HUES64 (cell line): ENCODE measurements around the gene ABI1.

Experiments used
- H3K27ac ChIP-seq: 2 replicates; pipeline ENCODE4 v1.7.0; 2013; ENCODE audit warnings: low read depth, low read length, inconsistent platforms
- H3K27me3 ChIP-seq: 2 replicates; pipeline ENCODE4 v1.6.1; 2013; ENCODE audit warnings: mild to moderate bottlenecking, low read length; ENCODE audit not compliant: insufficient read depth
- H3K36me3 ChIP-seq: 2 replicates; pipeline ENCODE4 v1.6.1; 2013; ENCODE audit warnings: mild to moderate bottlenecking, low read length; ENCODE audit not compliant: insufficient read depth
- H3K4me1 ChIP-seq: 2 replicates; pipeline ENCODE4 v1.6.1; 2013; ENCODE audit warnings: mild to moderate bottlenecking, low read length, moderate library complexity; ENCODE audit not compliant: insufficient read depth
- H3K4me3 ChIP-seq: 2 replicates; pipeline ENCODE4 v1.5.1; 2013; ENCODE audit warnings: mild to moderate bottlenecking, low read length, moderate library complexity
- H3K9ac ChIP-seq: 2 replicates; pipeline ENCODE4 v1.6.1; 2013; ENCODE audit warnings: mild to moderate bottlenecking, low read depth, low read length
- H3K9me3 ChIP-seq: 2 replicates; pipeline ENCODE4 v1.6.1; 2013; ENCODE audit warnings: low read depth, low read length; ENCODE audit not compliant: insufficient read depth
- WGBS: fragments of 150-250, 120-280 bp; methylation state at CpG from one replicate; pipeline ENCODE4 v1.1.7; 2013; ENCODE audit warnings: missing lambda C conversion rate; 5-methylcytosine and 5-hydroxymethylcytosine counted together

Gene ABI1

GRCh38 chr10:26781797-26782196, 79.0 kb downstream of the ABI1 start:
- peak overlapping the region; percentile 82 for H3K27ac ChIP-seq
- 91% methylated on average over 2 of the region's 2 CpGs for WGBS

GRCh38 chr10:26780793-26781601, 79.8 kb downstream of the ABI1 start:
- Histone ChIP-seq H3K9me3 (no peaks in the 10 kb centered on the region), H3K4me1 (peaks cover 34% of the 10 kb centered on the region), H3K36me3 (no peaks in the 10 kb centered on the region), H3K27ac (peak overlapping the region; percentile 82), H3K9ac (peak overlapping the region; percentile 34; the same call in 1 of the 2 replicates), H3K27me3 (no peaks in the 10 kb centered on the region), H3K4me3 (no peak overlapping the region)
- WGBS: 61% methylated on average over 4 of the region's 4 CpGs

More at GRCh38 chr10:26781797-26782196, 79.0 kb downstream of the ABI1 start:
- H3K27me3 ChIP-seq: no peaks in the 10 kb centered on the region
- no peak overlapping the region for H3K4me3 ChIP-seq
- H3K9ac ChIP-seq: peak overlapping the region; percentile 34; the same call in 1 of the 2 replicates
- peaks cover 38% of the 10 kb centered on the region for H3K4me1 ChIP-seq
- no peaks in the 10 kb centered on the region for H3K36me3 ChIP-seq
- no peaks in the 10 kb centered on the region for H3K9me3 ChIP-seq

GRCh38 chr10:26780106-26780792, 80.5 kb downstream of the ABI1 start:
- Histone ChIP-seq H3K4me1 (peaks cover 36% of the 10 kb centered on the region), H3K4me3 (no peak overlapping the region), H3K9me3 (no peaks in the 10 kb centered on the region), H3K27me3 (no peaks in the 10 kb centered on the region), H3K36me3 (no peaks in the 10 kb centered on the region), H3K27ac (peak overlapping the region; percentile 65), H3K9ac (no peak overlapping the region)
- WGBS: 95% methylated on average over 8 of the region's 8 CpGs

- 89% methylated on average over 4 of the region's 4 CpGs for WGBS
- H3K27me3 ChIP-seq: no peaks in the 10 kb centered on the region
- H3K27ac ChIP-seq: no peak overlapping the region
- no peak overlapping the region for H3K4me3 ChIP-seq
- peaks cover 38% of the 10 kb centered on the region for H3K4me1 ChIP-seq
- H3K9ac ChIP-seq: no peak overlapping the region
- H3K36me3 ChIP-seq: no peaks in the 10 kb centered on the region
- no peaks in the 10 kb centered on the region for H3K9me3 ChIP-seq
Measured at GRCh38 chr10:26779176-26779860, 81.4 kb downstream of the ABI1 start.

GRCh38 chr10:26777686-26778085, 83.1 kb downstream of the ABI1 start:
- WGBS: 97% methylated on average over 2 of the region's 2 CpGs
- H3K36me3 ChIP-seq: no peaks in the 10 kb centered on the region
- no peak overlapping the region for H3K4me3 ChIP-seq
- H3K27ac ChIP-seq: no peak overlapping the region
- H3K9me3 ChIP-seq: no peaks in the 10 kb centered on the region
- no peaks in the 10 kb centered on the region for H3K27me3 ChIP-seq
- H3K4me1 ChIP-seq: peaks cover 32% of the 10 kb centered on the region
- no peak overlapping the region for H3K9ac ChIP-seq

- H3K36me3 ChIP-seq: no peaks in the 10 kb centered on the region
- H3K27ac ChIP-seq: no peak overlapping the region
- no peaks in the 10 kb centered on the region for H3K27me3 ChIP-seq
- WGBS: 85% methylated on average over 1 of the region's 1 CpG
- no peak overlapping the region for H3K4me3 ChIP-seq
- no peak overlapping the region for H3K9ac ChIP-seq
- H3K9me3 ChIP-seq: no peaks in the 10 kb centered on the region
- H3K4me1 ChIP-seq: peaks cover 21% of the 10 kb centered on the region
Measured at GRCh38 chr10:26776258-26776657, 84.5 kb downstream of the ABI1 start.

- no peak overlapping the region for H3K9ac ChIP-seq
- H3K36me3 ChIP-seq: no peaks in the 10 kb centered on the region
- H3K4me1 ChIP-seq: peaks cover 16% of the 10 kb centered on the region; the same call in 1 of the 2 replicates
- WGBS: 96% methylated on average over 2 of the region's 2 CpGs
- H3K9me3 ChIP-seq: no peaks in the 10 kb centered on the region
- H3K27ac ChIP-seq: no peak overlapping the region
- no peaks in the 10 kb centered on the region for H3K27me3 ChIP-seq
- no peak overlapping the region for H3K4me3 ChIP-seq
Measured at GRCh38 chr10:26773633-26774032, 87.1 kb downstream of the ABI1 start.

- Histone ChIP-seq H3K9ac (no peak overlapping the region), H3K4me1 (peaks cover 12% of the 10 kb centered on the region; the same call in 1 of the 2 replicates), H3K9me3 (no peaks in the 10 kb centered on the region), H3K36me3 (peaks cover 11% of the 10 kb centered on the region), H3K27me3 (no peaks in the 10 kb centered on the region), H3K27ac (no peak overlapping the region), H3K4me3 (no peak overlapping the region)
- 64% methylated on average over 3 of the region's 4 CpGs for WGBS
Measured at GRCh38 chr10:26770069-26770468, 90.7 kb downstream of the ABI1 start.

GRCh38 chr10:26765549-26765948, 95.2 kb downstream of the ABI1 start:
- Histone ChIP-seq H3K9me3 (no peaks in the 10 kb centered on the region), H3K27ac (no peak overlapping the region), H3K4me3 (no peak overlapping the region), H3K36me3 (peaks cover 28% of the 10 kb centered on the region), H3K27me3 (no peaks in the 10 kb centered on the region), H3K9ac (no peak overlapping the region), H3K4me1 (peaks cover 10% of the 10 kb centered on the region; the same call in 1 of the 2 replicates)
- WGBS: 96% methylated on average over 2 of the region's 2 CpGs

- H3K27ac ChIP-seq: peak overlapping the region; percentile 2; the same call in 1 of the 2 replicates
- no peak overlapping the region for H3K4me3 ChIP-seq
- WGBS: 68% methylated on average over 4 of the region's 4 CpGs
- no peak overlapping the region for H3K9ac ChIP-seq
- no peaks in the 10 kb centered on the region for H3K9me3 ChIP-seq
- H3K36me3 ChIP-seq: peaks cover 18% of the 10 kb centered on the region
- no peaks in the 10 kb centered on the region for H3K27me3 ChIP-seq
- H3K4me1 ChIP-seq: peaks cover 37% of the 10 kb centered on the region
Measured at GRCh38 chr10:26759008-26759407, 101.8 kb downstream of the ABI1 start.

- peaks cover 26% of the 10 kb centered on the region for H3K36me3 ChIP-seq
- 54% methylated on average over 4 of the region's 4 CpGs for WGBS
- no peak overlapping the region for H3K4me3 ChIP-seq
- H3K9me3 ChIP-seq: no peaks in the 10 kb centered on the region
- H3K9ac ChIP-seq: no peak overlapping the region; the same call in 1 of the 2 replicates
- H3K4me1 ChIP-seq: peaks cover 37% of the 10 kb centered on the region
- H3K27me3 ChIP-seq: no peaks in the 10 kb centered on the region
- H3K27ac ChIP-seq: peak overlapping the region; percentile 68
Measured at GRCh38 chr10:26755443-26755903, 105.3 kb downstream of the ABI1 start.
